Measurements from ENCODE around the gene DAPK1.

DNA sequence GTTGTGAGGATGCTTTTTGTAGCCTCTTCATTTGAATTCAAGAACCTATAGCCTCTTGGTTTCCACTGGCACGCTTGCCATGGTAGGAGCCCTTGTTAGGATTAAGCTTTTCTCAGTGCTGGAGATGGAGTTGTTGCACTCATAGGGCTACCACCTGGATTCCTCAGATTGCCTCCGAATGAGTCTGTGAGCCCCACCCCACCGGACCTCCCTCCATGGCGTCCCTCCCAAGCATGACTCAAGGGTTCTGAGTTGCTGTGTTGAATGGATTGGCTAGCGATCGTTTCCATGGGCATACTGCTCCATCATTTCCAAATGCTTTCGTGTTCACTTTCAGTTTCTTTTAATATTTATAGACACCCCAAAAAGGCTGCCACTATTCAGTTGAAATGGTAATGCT is 69.9 kb downstream of the DAPK1 start:
- TF ChIP-seq, protein P1, sequence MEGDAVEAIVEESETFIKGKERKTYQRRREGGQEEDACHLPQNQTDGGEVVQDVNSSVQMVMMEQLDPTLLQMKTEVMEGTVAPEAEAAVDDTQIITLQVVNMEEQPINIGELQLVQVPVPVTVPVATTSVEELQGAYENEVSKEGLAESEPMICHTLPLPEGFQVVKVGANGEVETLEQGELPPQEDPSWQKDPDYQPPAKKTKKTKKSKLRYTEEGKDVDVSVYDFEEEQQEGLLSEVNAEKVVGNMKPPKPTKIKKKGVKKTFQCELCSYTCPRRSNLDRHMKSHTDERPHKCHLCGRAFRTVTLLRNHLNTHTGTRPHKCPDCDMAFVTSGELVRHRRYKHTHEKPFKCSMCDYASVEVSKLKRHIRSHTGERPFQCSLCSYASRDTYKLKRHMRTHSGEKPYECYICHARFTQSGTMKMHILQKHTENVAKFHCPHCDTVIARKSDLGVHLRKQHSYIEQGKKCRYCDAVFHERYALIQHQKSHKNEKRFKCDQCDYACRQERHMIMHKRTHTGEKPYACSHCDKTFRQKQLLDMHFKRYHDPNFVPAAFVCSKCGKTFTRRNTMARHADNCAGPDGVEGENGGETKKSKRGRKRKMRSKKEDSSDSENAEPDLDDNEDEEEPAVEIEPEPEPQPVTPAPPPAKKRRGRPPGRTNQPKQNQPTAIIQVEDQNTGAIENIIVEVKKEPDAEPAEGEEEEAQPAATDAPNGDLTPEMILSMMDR (IDR thresholded peaks at IDR 0.05), result no peak
- TF ChIP-seq POLR2A (IDR thresholded peaks at IDR 0.05), result no peak
- TF ChIP-seq POLR2AphosphoS5 (IDR thresholded peaks at IDR 0.05; ENCODE audit: insufficient read depth in 1 of 2, low read depth in 1 of 2), result no peak

Measured in vagina (tissue), 2 donors.